ENCODE results near the gene IL18.
"Not testable (repeated sequence)": the region's sequence is repeated elsewhere in the genome, so short reads cannot be mapped to it uniquely, and the experiment has no call there.

The IL18 gene

DNA sequence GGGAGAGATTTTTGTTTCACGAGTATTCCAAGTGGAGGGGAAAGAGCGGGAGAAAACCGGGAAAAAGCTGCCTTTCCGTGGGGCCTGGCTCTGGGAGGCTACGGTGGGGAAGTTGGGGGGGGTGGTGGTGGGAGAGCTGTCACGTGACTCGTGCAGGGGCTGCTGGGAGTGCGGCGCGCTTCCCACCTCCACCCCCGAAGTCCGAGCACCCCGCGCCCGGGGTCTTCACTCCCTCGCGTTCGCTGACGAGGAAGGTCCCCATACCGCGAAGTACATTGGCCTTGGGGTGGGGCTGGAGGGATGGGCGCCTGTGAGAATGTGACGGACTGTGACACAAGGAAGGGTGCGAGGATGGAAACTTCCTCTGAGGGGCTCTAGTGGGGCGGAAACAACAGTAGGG is 3.3 kb upstream of the IL18 start, which contains the start of gene TEX12:
Gene TEX12 (plus strand): TSS at position 228 of the 400 bp plus-strand sequence. CDS start 1,897 bp downstream, outside the sequence.
- DNase-seq, result no peak

DNA sequence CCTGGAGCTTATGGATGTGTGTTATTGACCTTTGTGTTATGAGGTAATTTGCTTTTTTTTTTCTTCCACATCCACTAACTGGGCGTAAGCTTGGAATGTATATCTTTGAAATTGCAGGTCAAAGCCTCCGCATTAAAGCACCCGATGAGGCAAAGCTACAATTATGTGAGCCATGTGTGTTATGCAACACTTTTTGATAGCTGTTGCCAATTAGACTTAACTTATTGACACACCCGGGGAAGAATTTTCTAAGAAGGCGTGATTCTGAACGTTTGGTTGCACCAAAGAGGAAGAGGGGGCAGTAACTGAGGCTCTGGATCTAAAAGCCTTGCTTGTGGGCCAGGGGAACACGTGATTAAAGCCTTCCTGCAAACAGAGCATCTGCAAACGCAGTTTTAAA is 2.7 kb upstream of the IL18 start:
- no peak for DNase-seq

DNA sequence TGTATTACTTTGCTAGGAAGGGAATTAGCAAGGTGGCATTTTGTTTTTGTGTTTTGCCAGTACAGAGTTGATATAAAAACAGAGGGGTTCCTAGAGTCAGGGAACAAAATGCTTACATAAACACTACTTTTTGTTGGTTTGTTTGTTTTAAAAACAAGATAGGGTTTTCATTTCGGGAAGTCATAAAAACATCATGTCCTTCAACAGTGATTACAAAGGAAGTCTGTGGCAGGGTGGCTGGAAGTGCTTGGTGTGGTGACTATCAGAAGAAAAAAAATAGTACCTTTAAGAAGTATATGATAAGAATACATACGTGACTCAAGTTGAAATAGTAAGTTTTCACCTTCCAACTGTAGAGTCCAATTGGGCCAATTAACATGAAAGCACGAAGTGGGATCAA is 1.2 kb upstream of the IL18 start:
- no peak for DNase-seq

DNA sequence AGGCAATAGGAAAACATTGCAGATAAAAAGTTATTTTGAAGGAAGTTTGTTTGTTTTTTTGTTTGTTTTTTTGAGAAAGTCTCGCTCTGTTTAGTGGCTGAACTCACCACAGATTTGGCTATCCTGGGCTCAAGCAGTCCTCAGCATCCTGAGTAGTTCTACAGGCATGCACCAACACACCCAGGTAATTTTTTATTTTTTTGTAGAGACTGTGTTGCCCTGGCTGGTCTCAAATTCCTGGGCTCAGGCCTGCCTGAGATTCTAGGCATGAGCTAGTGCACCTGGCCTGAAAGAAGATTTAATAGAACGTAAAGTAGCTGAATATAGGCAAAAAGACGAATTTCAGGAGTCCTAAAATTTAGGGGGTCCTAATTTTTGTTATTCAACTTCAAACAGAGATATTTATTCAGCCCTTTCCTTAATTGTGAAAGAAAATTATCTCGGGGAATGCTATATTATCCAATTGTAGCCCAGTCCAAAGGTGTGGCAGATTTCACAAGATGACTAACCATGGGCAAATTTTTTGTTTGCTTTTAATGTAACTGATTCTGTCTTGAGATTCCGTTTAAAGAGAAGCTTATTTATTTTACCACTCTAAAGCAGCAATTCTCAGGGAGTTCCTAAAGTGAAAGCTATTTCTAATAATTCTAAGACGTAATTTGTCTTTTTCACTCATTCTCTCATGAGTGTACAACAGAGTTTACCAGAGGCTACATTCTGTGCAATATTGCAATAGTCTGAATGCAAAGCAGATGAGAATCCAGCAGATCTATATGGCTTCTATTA is 940 bp downstream of the IL18 start:
- DNase-seq, result no peak

DNA sequence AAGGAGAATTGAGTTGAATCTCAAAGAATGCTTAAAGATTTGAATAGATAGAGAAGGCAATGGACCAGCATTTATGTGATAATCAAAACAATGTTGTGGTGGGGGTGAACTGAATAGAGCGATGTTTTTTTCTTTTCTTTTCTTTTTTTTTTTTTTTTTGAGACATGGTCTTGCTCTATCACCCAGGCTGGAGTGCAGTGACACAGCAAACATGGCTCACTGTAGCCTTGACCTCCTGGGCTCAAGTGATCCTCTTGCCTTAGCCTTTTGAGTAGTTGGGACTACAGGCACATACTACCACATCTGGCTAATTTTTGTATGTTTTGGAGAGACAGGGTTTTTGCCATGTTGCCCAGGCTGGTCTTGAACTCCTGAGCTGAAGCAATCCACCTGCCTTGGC is 1.7 kb downstream of the IL18 start:
- not testable (repeated sequence) for DNase-seq

DNA sequence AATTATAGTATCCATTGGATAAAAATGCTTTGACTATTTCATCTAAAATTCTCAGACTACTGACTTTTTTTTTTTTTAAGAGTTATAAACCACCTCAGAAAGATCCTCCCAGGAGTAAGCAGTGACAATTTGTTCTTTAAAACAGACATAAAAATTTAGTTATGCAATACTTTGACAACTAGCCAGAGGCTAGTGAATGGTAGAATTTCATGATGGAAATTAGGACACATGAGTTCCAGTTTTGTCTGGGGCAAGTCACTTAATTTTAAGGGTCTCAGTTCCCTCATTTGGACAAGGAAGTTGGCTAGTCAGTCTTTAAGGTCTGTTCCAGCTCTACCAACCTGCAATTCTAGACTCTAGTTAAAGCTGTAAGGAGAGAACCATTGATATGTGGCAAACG is 2.9 kb downstream of the IL18 start:
- no peak for DNase-seq

DNA sequence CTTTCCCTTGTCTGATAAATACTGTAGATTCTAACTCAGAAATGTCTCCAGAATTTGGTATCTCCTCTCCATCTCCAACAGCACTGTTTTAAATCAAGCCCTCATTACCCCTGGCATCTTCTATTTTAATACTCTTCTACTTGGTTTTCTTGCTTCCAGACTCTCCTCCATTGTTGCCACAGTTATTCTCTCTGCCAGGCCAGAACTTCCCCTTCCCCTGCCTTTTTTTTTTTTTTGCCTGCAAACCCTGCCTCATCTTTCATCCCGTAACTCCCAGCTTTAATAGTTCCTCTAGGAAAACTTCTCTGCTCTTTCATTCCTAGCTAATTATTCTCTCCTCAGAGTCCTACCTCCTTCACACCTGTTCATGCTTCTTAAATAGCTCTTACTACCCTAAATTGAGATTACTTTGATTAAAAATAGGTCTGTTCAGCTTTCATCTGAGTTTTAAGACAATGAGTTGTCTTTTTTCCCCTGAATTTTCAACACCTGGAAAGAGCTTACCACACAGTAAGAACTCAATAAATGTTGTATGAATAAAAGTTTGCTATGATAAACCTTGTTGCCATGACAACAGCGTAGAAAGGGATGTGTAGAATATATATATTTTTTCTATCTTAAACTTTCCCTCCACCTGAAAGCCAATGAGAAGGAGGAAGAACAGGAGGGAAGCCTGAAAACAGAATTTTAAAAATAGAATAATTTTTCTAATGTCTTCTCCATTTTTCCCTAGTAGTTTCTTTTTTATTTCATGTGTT is 3.6 kb downstream of the IL18 start:
- DNase-seq, result no peak

DNA sequence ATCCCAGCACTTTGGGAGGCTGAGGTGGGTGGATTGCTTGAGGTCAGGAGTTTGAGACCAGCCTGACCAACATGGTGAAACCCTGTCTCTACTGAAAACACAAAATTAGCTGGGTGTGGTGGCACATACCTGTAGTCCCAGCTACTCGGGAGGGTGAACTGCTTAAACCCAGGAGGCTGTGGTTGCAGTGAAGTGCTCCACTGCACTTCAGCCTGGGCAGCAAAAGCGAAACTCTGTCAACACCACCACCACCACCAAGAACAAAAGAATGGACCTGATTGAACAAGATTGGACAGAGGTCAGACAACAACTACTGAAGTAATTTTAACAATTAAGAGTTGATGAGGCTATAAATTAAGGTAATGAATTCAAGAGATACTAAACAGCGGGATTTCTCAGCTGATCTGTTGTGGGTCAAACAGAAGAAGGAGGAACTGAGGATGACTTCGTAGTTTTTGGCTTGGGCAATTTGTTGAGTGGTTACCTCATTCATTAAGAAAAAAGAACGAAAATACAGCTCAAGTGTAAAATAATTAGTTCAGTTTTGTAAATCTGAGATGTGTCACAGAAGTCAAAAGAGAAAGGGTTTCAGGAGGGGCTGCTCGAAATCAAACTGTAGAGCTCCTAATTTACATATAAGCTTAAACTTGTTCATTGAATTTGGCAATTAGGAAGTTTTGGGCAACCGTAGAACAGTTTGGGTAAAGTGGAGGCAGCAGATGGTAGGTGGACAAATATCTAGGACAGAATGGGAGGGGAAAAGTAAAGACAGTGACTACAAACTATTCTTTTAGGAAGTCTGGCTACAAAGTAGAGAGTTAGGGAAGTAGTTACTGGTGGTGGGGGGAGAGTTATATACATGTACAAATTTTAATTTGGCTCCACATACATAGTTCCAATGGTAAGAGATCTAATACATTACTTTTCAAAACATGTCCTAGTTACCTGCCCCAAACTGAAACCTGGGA is 4.5 kb downstream of the IL18 start:
- no peak for DNase-seq

DNA sequence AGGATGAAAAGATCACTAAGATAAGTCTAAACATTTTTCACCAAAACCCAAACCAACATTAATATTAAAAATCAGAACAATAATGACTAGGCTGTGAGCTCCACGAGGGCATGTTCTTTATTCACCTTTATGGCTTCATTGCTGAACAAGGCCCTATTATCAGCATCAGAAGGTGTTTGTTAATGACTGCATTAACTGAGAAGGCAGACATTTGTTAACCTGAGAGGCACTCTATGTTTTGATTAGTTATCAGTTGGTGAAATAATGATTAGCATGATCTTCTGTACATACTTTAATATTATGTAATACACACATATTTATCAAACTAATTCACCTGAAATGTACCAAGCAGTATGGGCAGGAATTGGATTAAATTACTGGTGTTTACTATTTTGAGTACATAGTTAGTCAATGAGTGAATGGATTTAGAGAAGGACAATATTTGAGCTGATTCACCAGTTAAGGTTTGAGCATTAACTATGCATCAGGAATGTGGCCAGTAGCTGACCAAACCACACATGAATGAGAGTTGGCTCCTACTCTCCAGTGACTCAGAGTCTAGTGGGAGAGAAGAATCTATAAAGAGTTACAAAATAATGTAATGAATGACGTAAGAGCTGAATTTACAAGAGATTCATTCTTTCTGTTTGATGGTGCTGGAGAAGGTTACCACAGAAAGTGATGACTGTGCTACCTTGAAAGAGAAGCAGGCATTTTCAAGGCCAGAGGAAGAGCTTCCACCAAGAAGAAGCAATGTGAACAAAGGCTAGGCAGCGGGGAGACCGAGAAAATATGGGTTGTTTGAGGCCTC is 6.7 kb downstream of the IL18 start:
- DNase-seq, result no peak

DNA sequence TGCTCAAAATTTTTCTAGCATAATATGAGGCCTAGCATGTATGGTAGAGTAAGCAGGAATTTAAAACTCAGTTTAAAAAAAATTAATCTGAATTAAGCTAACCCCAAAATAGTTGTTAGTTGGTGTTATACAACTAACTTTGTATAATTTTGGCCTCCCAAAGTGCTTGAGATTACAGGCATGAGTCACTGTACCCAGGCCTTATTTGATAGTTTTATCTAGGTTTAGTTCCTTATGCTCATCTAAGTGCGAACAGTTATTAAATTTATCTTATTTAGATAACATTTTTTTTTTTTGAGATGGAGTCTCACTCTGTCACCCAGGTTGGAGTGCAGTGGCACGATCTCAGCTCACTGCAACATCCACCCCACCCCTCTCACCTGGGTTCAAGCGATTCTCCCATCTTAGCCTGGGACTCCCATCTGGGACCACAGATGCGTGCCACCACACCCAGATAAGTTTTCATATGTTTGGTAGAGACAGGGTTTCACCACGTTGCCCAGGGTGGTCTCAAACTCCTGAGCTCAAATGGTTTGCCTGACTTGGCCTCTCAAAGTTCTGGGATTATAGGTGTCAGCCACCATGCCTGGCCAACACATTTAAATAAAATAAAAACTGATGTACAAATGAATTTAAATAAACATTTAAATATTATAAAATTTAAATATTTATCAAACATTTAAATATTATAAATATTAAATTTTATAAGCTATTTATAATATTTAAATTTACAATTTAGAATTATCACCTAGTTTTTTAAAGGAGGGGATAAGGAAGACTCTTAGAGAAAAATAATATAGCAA is 7.5 kb downstream of the IL18 start:
- DNase-seq, result no peak

DNA sequence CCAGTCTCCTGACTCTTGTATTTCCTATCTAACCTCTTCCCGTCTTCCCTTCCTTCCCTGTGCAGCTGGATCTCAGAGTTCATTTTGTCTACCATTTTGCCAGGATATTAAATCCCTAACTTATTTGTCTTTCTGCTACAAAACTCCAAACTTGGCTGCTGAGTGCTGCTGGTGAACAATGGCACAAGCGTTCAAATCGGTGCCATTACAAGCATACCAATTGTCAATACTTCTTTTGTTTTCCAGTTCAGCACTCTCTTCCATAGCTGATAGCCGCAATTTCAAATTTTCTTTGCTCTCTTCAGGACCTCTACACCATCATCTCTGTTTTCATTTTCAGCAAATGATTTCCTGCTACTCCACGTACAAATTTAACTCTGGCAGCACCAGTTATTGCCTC is 13.4 kb downstream of the IL18 start:
- no peak for DNase-seq

DNA sequence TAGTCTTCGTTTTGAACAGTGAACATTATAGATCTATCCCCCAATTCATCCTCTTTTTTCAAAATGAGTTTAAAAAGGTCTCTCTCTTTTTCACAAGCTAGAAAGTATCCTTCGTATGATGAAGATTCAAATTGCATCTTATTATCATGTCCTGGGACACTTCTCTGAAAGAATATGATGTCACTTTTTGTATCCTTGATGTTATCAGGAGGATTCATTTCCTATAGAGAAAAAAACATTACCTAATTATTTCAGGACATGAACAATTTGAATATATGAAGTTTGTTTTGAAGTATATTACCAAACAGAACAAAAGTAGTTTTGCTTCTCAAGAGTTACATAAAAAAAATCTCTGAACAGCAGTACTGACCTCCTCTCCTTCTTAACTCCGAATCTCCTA is 20.3 kb downstream of the IL18 start:
- no peak for DNase-seq

DNA sequence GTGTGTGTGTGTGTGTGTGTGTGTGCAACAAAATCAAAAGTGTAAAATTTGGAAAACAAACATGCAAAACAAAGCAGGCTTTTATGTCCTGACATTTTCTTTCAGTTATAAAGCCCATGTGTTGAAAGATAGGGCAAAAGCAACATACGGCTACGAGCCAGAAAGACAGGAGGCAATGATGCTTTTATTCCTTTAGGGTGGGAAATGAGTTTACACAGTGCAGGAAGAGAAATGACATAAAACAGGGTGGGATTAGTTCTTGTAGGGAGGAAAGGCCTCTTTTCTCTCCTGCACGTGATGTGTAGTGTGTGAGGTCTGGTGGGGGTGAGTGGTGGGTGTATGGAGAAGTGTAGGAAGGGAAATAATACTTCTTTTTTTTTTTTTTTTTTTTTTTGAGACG is 29.4 kb downstream of the IL18 start:
- DNase-seq, result no peak

DNA sequence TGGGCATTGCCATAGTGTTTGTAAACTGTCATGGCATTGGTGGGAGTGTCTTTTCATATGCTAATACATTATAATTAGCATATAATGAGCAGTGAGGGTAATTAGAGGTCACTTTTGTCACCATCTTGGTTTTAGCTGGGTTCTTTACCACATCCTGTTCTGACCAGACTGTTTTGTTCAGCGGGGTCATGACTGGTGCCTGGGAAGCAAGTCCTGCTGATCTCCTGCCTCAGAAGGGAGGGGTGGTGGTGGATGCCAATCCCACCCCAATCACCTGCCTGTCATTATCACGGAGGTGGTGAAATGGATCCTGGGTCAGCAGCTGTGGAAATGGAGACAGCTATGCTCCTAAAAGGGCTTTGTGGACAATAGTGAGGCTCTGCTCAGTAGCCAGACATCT is 31.2 kb downstream of the IL18 start:
- no peak for DNase-seq

DNA sequence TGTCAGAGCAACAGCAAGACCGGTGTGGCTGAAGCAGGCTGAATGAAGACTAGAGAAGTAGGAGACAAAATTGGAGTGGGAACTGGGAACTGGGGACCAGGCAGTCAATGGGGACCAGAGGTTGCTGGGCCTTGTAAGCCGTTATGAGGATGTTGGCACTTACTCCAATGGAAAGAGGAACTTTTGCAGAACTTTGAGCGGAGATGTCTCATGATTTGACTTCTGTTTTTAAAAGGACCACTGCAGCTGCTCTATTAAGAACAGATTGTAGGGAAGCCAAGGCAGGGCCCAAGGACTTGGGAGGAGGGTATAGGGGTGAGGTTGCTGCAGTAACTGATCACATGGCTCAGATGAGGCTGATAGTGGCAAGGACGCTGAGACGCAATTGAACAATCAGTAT is 34.2 kb downstream of the IL18 start:
- no peak for DNase-seq

DNA sequence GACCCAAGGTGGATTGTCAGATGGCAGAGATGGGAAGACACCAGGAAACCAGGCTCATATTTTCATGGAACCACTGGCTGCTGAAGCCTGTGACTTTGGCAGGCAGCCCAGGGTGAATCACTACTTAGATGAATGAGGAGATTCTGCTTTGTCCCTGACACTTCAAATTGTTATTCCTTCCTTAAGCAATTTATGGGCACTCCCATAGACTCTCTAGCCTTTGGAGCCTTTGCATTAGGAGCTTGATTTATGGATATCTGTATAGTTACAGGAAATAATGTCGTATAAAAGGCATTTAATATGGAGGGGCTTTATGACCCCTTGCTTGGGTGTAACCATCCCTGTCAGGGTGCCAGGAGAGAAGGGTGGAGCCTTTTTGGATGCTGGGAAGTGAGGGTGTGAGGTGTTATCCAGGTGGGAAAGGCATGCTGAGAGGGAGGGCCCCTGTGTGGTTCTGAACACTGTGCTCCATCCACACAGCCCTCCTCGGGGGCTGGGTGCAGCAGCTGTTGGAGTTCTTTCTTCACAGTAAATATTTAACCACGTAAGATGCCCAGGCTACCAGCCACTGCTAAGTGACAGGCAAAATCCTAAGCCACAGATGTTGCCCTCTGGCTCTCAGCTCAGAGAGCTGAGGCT is 35.3 kb downstream of the IL18 start:
- peak; percentile 12 for DNase-seq

DNA sequence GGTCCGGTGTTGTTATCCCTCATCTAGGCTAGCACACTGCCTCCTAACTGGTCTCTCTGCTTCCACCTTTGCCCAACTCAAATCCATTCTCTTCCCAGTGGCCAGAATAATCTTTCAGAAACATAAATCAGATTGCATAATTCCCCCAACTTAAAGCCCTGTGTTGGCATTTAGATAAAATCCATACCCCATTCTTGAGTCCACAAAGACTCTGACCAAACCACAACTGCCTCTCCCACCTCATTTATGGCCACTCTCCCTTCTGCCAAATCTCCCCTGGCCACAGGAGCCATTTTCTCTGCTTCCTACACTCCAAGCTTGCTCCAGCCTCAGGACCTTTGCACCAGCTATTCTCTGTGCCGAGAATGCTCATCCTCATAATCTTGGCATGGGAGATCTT is 36.8 kb downstream of the IL18 start:
- DNase-seq, result no peak

DNA sequence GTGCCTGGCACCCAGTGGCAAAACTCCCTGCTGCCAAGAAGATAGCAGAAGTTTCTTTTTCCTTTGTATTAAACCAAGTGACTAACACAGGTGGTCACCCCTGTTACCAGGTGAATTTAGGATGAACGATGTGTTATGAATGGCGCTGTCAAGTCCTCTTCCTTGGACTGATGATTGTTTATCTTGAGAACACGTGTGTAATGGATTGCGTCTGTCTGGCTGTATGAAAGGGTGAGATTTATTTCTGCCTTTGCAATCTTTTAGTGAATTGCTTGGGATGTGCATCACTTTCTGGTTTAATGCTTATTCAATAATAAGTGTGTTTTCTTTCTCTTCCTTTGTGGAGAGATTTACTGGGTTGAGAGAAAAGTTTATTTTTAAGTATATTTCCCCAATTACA is 40.8 kb downstream of the IL18 start:
- DNase-seq, result no peak

DNA sequence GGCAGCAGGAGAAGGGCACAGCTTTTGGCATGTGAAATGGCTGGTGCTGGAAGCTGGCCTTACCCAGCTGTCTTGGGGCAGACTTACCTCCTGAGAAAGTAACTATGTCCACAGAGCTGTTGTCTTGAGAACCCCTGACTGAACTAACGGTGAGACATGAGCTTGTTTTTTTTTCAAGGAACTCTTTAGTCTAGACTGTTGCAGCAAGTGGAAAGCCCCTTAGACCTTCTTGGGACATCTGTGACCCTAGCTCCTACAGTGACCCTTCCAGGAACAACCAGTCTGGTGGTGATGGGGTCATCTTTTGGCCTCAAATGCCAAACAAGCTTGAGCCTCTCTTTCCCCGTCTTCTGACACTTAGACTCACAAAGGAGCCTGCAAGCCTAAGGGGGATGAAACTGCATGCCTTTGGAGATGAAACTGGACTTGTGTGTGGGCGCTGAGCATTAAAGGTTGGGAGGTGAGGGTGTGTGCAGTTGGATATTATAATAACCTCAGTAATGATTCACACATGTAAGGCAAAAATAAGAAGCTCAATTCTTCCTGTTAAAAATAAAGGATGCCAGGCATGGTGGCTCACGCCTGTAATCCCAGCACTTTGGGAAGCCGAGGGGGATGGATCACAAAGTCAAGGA is 41.8 kb downstream of the IL18 start:
- DNase-seq, result no peak

DNA sequence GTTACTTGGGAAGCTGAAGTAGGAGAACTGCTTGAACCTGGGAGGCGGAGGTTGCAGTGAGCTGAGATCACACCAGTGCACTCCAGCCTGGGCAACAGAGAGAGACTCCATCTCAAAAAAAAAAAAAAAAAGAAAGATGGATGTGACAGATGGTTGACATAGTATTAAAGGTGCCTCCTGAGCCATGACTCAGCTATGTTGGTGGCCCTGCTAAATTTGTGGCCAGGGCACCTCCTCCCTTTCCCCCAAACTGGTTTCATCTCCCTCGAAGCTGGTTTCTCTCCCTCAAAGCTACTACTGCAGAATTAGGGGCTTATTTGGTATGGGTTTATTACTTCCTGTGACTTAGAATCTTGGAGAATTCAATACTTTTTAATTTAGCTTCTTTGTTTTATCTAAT is 45.7 kb downstream of the IL18 start:
- no peak for DNase-seq

DNA sequence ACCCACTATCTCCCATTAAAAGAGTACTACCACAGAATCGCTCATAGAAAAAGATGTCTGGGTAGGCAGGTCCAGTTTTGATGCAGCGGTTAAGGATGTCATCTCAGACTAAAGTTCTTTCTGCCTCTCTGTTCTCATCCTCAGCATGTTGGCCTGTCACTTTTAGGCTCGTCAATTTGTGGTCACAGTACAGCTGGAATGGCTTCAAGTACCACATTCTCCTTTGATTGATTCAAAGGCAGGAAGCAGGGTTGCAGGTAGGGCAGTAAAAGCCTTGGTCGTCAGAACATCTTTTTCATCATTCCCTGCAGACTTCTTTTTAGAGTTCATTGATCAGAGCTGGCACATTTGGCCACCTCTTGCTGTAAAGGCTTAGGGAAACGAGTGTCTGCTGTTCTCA is 48.5 kb downstream of the IL18 start:
- no peak for DNase-seq
